ENCODE data around the gene ASPM.
"Not testable (repeated sequence)": the region's sequence is repeated elsewhere in the genome, so short reads cannot be mapped to it uniquely, and the experiment has no call there.

ASPM gene

GRCh38 chr1:197143276-197143675, 3.2 kb downstream of the ASPM start:
- DNase-seq (ENCODE audit: low read depth in 2 of 2): no peak

GRCh38 chr1:197141575-197141974, 4.9 kb downstream of the ASPM start:
- no peak for DNase-seq (ENCODE audit: low read depth in 2 of 2)

GRCh38 chr1:197140121-197140520, 6.3 kb downstream of the ASPM start:
- DNase-seq (ENCODE audit: low read depth in 2 of 2): no peak

GRCh38 chr1:197139169-197139568, 7.3 kb downstream of the ASPM start:
- no peak for DNase-seq (ENCODE audit: low read depth in 2 of 2)

GRCh38 chr1:197137322-197137721, 9.1 kb downstream of the ASPM start:
- DNase-seq (ENCODE audit: low read depth in 2 of 2): no peak

- DNase-seq (ENCODE audit: low read depth in 2 of 2): no peak
Observed at GRCh38 chr1:197130677-197131304, 15.7 kb downstream of the ASPM start.

- no peak for DNase-seq (ENCODE audit: low read depth in 2 of 2)
Observed at GRCh38 chr1:197129698-197130097, 16.8 kb downstream of the ASPM start.

- DNase-seq (ENCODE audit: low read depth in 2 of 2): no peak
Observed at GRCh38 chr1:197127246-197127912, 19.1 kb downstream of the ASPM start.

- no peak for DNase-seq (ENCODE audit: low read depth in 2 of 2)
Observed at GRCh38 chr1:197126691-197127090, 19.8 kb downstream of the ASPM start.

- no peak for DNase-seq (ENCODE audit: low read depth in 2 of 2)
Observed at GRCh38 chr1:197124376-197124775, 22.1 kb downstream of the ASPM start.

- DNase-seq (ENCODE audit: low read depth in 2 of 2): no peak
Observed at GRCh38 chr1:197116156-197116555, 30.3 kb downstream of the ASPM start.

- no peak for DNase-seq (ENCODE audit: low read depth in 2 of 2)
Observed at GRCh38 chr1:197106869-197107268, 39.6 kb downstream of the ASPM start.

- DNase-seq (ENCODE audit: low read depth in 2 of 2): no peak
Observed at GRCh38 chr1:197103300-197103699, 43.2 kb downstream of the ASPM start.

- DNase-seq (ENCODE audit: low read depth in 2 of 2): no peak
Observed at GRCh38 chr1:197101978-197102377, 44.5 kb downstream of the ASPM start.

GRCh38 chr1:197100677-197101076, 45.8 kb downstream of the ASPM start:
- no peak for DNase-seq (ENCODE audit: low read depth in 2 of 2)

GRCh38 chr1:197099444-197099843, 47.0 kb downstream of the ASPM start:
- DNase-seq (ENCODE audit: low read depth in 2 of 2): no peak

GRCh38 chr1:197096971-197097370, 49.5 kb downstream of the ASPM start:
- DNase-seq (ENCODE audit: low read depth in 2 of 2): not testable (repeated sequence)

- no peak for DNase-seq (ENCODE audit: low read depth in 2 of 2)
Observed at GRCh38 chr1:197096137-197096536, 50.3 kb downstream of the ASPM start.

- DNase-seq (ENCODE audit: low read depth in 2 of 2): no peak
Observed at GRCh38 chr1:197093226-197093885, 53.1 kb downstream of the ASPM start.

- no peak for DNase-seq (ENCODE audit: low read depth in 2 of 2)
Observed at GRCh38 chr1:197092491-197093023, 53.9 kb downstream of the ASPM start.

- DNase-seq (ENCODE audit: low read depth in 2 of 2): no peak
Observed at GRCh38 chr1:197083474-197083873, 63.0 kb downstream of the ASPM start.

- no peak for DNase-seq (ENCODE audit: low read depth in 2 of 2)
Observed at GRCh38 chr1:197081117-197081753, 65.2 kb downstream of the ASPM start.
